ENCODE results near the gene FEM1C.
"Not testable (repeated sequence)": the region's sequence is repeated elsewhere in the genome, so short reads cannot be mapped to it uniquely, and the experiment has no call there.

FEM1C gene

DNA sequence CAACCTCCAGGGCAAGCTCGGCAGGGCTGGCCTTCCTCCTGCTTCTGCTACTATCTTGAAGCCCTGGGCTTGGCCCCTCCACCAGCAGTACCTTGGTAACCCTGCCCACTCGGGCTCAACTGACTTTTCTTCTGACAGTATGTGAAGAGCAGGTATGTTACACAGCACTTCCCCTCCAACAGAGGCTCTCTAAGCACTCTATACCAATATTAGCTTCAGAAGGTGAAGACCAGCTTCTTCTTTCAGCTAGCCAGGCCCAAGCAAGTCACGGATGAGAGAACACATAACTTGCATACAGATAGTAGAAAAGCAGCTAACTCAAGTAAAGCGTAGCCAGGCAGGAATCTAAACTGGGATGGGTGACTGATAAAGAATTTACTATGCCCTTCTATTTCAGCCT is 64.3 kb downstream of the FEM1C start:
- no peak overlapping the region for H3K4me3 ChIP-seq (ENCODE audit: low read length)
- H3K4me1 ChIP-seq (ENCODE audit: control insufficient read depth, insufficient read depth, low read length): no peaks in the 10 kb centered on the region
- H3K36me3 ChIP-seq (ENCODE audit: control insufficient read depth, insufficient read depth, low read length): no peaks in the 10 kb centered on the region
- H3K27me3 ChIP-seq (ENCODE audit: control insufficient read depth, insufficient read depth, low read length): no peaks in the 10 kb centered on the region
- H3K27ac ChIP-seq (ENCODE audit: low read depth, low read length): no peak overlapping the region
- no peak overlapping the region for H3K9ac ChIP-seq (ENCODE audit: low read length)

DNA sequence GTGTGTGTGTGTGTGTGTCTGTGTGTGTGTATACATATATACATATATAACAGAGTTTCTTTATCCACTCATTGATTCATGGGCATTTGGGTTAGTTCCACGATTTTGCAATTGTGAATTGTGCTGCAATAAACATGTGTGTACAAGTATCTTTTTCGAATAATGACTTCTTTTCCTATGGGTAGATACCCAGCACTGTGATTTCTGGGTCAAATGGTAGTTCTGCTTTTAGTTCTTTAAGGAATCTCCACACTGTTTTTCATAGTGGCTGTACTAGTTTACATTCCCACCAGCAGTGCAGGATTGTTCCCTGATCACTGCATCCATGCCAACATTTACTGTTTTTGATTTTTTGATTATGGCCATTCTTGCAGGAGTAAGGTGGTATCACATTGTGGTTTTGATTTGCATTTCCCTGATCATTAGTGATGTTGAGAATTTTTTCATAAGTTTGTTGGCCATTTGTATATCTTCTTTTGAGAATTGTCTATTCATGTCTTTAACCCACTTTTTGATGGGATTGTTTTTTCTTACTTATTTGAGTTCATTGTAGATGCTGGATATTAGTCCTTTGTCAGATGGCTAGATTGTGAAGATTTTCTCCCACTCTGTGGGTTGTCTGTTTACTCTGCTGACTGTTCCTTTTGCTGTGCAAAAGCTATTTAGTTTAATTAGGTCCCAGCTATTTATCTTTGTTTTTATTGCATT is 65.3 kb downstream of the FEM1C start:
- not testable (repeated sequence) for H3K27ac ChIP-seq (ENCODE audit: low read depth, low read length); H3K27me3 ChIP-seq (ENCODE audit: control insufficient read depth, insufficient read depth, low read length); H3K36me3 ChIP-seq (ENCODE audit: control insufficient read depth, insufficient read depth, low read length); H3K9ac ChIP-seq (ENCODE audit: low read length); H3K4me1 ChIP-seq (ENCODE audit: control insufficient read depth, insufficient read depth, low read length); H3K4me3 ChIP-seq (ENCODE audit: low read length)

DNA sequence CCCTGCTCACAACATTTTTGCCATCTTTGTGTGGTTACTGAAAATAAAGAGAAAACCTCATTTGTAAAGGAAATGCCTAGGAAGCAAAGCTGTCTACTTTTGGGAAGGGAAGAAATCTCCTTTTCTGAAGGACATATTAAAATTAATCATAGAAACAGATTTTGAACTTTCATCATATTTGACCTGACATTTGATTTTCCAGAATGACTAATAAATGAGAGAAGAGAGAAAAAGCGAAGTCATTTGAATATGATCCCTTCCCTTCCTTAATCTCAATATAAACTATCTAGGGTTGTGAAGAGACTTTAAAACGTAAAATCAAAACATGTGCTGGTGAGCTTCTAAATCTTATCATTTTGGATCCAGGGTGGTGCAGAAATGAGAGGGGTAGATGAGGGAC is 66.3 kb downstream of the FEM1C start:
- H3K4me3 ChIP-seq (ENCODE audit: low read length): no peak overlapping the region
- H3K9ac ChIP-seq (ENCODE audit: low read length): no peak overlapping the region
- H3K27me3 ChIP-seq (ENCODE audit: control insufficient read depth, insufficient read depth, low read length): no peaks in the 10 kb centered on the region
- no peaks in the 10 kb centered on the region for H3K4me1 ChIP-seq (ENCODE audit: control insufficient read depth, insufficient read depth, low read length)
- no peak overlapping the region for H3K27ac ChIP-seq (ENCODE audit: low read depth, low read length)
- no peaks in the 10 kb centered on the region for H3K36me3 ChIP-seq (ENCODE audit: control insufficient read depth, insufficient read depth, low read length)

DNA sequence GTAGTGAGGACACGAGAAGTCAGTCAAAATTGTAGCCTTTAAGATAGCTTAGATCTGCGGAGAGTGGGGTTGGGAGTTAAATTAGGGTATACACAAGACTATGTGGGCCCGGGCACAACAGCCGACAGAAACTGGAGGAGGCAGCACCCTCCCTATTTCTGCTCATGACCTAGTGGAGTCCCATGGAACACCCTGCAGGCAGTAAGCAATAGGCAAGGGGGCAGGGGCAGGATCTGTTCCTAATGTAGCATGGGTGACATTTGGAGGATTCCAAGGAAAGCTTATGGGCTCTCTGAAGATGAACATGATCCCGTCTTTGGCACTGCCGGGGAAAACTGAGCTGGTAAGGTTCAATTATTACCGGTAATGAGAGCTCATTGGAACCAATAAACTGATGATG is 67.0 kb downstream of the FEM1C start:
- H3K27ac ChIP-seq (ENCODE audit: low read depth, low read length): no peak overlapping the region
- no peaks in the 10 kb centered on the region for H3K4me1 ChIP-seq (ENCODE audit: control insufficient read depth, insufficient read depth, low read length)
- no peaks in the 10 kb centered on the region for H3K36me3 ChIP-seq (ENCODE audit: control insufficient read depth, insufficient read depth, low read length)
- no peaks in the 10 kb centered on the region for H3K27me3 ChIP-seq (ENCODE audit: control insufficient read depth, insufficient read depth, low read length)
- no peak overlapping the region for H3K9ac ChIP-seq (ENCODE audit: low read length)
- no peak overlapping the region for H3K4me3 ChIP-seq (ENCODE audit: low read length)

DNA sequence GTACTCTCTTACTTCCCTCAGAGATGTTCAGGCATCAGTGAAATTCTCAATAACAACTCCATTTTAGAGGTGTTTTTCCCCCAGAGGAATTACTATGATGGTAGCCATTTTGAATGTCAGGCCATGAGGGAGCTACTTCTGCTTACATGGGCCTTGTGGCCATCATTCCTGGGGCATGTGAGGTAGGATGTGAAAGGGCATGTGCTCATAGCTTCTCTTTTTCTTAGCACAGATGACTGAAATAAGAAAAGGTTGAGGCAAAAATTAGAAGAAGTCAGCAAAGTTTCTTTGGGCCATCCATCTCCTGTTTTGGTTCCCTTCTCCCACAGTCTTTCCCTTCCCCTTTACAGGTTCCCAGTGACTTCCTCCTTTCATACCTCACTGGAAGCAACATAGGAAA is 68.8 kb downstream of the FEM1C start:
- Histone ChIP-seq H3K27me3 (ENCODE audit: control insufficient read depth, insufficient read depth, low read length) (no peaks in the 10 kb centered on the region), H3K4me1 (ENCODE audit: control insufficient read depth, insufficient read depth, low read length) (no peaks in the 10 kb centered on the region), H3K36me3 (ENCODE audit: control insufficient read depth, insufficient read depth, low read length) (no peaks in the 10 kb centered on the region), H3K9ac (ENCODE audit: low read length) (no peak overlapping the region), H3K27ac (ENCODE audit: low read depth, low read length) (no peak overlapping the region), H3K4me3 (ENCODE audit: low read length) (no peak overlapping the region)

DNA sequence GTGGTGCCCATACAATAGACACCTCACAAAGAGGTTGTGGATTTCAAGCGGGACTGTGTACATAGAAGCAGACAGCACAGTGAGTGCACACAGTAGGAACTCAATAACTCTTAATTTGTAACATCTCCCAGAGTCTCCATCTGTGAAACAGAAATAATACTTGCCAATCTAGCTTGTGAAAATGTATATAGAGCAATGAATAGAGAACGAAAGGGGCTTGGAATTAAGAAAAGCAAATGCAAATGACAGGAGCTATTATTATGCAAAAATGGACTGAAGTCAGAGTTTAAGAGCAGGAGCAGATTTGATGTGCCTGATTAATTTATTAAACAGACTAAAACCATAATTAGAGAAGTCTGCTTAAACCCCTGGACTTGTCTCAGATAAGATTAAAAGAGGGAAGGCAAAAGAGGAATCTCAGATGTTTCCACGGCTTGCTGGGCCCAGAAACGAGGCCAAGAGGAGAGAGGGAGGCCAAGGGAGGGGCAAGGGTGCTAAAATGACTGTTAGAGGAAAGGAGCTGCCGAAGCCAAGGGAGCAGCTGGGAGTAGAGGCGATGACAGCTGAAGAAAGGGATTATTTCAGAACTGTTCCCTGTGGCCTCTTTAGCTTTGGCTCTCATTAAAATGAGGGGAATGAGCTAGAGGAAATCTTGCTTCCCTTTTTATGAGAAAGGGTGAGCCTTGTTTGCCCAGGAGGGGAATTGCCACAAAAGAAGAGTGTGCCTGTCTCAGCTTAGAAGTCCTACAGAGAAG is 72.1 kb downstream of the FEM1C start:
- no peak overlapping the region for H3K9ac ChIP-seq (ENCODE audit: low read length)

DNA sequence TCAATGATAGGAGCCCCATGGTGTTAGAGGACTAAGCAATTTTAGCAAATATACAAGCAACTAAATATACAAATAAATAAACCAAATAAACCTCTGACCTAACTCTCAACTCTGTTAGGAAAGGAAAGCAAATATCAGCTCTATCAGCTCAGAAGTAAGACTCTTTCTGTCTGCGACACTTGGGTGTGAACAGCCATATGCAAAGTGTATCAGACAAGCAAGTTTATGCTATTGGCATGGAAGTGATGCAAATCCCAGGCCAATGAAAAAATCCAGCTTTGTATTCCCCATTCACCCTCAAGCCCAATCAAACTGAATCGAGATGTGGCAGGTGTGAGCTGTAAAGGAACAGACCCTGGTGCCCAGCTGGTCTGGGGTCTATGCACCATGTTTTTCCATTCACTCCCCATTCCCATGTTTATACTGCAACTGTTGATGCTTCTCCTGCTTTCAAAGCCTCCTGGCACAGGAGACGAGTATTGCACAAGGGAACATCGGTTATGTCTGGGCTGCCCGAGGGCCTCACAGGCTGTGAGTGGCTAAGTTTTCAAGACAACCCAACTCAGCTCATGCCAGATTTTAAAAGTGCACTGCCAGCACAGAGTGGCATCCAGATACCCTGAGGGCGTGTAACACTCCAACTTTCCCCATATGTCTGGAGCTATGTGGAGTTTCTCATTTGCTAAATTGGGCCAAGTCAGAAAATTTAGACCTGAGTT is 73.1 kb downstream of the FEM1C start:
- H3K36me3 ChIP-seq (ENCODE audit: control insufficient read depth, insufficient read depth, low read length): no peaks in the 10 kb centered on the region
- H3K4me1 ChIP-seq (ENCODE audit: control insufficient read depth, insufficient read depth, low read length): no peaks in the 10 kb centered on the region
- H3K4me3 ChIP-seq (ENCODE audit: low read length): no peak overlapping the region
- H3K27me3 ChIP-seq (ENCODE audit: control insufficient read depth, insufficient read depth, low read length): no peaks in the 10 kb centered on the region
- H3K27ac ChIP-seq (ENCODE audit: low read depth, low read length): no peak overlapping the region
- no peak overlapping the region for H3K9ac ChIP-seq (ENCODE audit: low read length)

More for the DNA sequence above, 72.1 kb downstream of the FEM1C start:
- H3K27ac ChIP-seq (ENCODE audit: low read depth, low read length): no peak overlapping the region
- H3K27me3 ChIP-seq (ENCODE audit: control insufficient read depth, insufficient read depth, low read length): no peaks in the 10 kb centered on the region
- no peak overlapping the region for H3K4me3 ChIP-seq (ENCODE audit: low read length)
- no peaks in the 10 kb centered on the region for H3K4me1 ChIP-seq (ENCODE audit: control insufficient read depth, insufficient read depth, low read length)
- no peaks in the 10 kb centered on the region for H3K36me3 ChIP-seq (ENCODE audit: control insufficient read depth, insufficient read depth, low read length)

DNA sequence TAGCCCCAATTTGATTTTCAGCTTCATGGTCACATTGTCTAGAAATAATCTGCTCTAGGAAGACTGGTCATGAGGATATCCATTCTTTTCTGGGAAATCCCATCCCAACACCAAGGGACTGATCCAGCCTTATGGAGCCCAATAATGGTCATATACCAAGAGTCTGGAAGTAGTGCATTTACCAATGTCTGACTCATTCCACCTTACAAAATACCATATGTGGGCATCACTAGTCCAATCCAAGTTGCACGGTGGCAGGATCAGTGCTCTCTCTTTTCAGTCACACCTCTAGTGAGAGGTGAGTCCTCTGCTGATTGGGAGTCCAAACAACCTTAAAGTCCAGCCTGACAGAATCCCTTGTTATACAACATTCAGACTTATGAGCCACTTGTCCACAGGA is 73.7 kb downstream of the FEM1C start:
- Histone ChIP-seq H3K36me3 (ENCODE audit: control insufficient read depth, insufficient read depth, low read length) (no peaks in the 10 kb centered on the region), H3K27me3 (ENCODE audit: control insufficient read depth, insufficient read depth, low read length) (no peaks in the 10 kb centered on the region), H3K4me3 (ENCODE audit: low read length) (no peak overlapping the region), H3K4me1 (ENCODE audit: control insufficient read depth, insufficient read depth, low read length) (no peaks in the 10 kb centered on the region), H3K9ac (ENCODE audit: low read length) (no peak overlapping the region), H3K27ac (ENCODE audit: low read depth, low read length) (no peak overlapping the region)

Data from rectal smooth muscle tissue (tissue), 1 donor.